Stimulated activated CD4-positive, alpha-beta T cell treated with anti-CD3 and anti-CD28 coated beads, TNF-alpha, amount 100 ng/mL, for 48 hours (primary cell): ENCODE results near the gene SIK2.

ENCODE experiments used
- DNase-seq, 3 donors: peaks; one replicate each; pipeline ENCODE4 v3.0.0-alpha.2; 2020; ENCODE audit warnings: low read depth in 3 of 3

Gene SIK2

GRCh38 chr11:111582163-111582562, 20.1 kb upstream of the SIK2 start:
- DNase-seq, result no peak

GRCh38 chr11:111582881-111583280, 19.4 kb upstream of the SIK2 start:
- no peak for DNase-seq

GRCh38 chr11:111585371-111585770, 16.9 kb upstream of the SIK2 start:
- no peak for DNase-seq

GRCh38 chr11:111586388-111586831, 15.8 kb upstream of the SIK2 start:
- no peak for DNase-seq

- DNase-seq, result no peak
Observed at GRCh38 chr11:111589114-111589513, 13.1 kb upstream of the SIK2 start.

GRCh38 chr11:111589886-111590499, 12.3 kb upstream of the SIK2 start:
- DNase-seq, result no peak

GRCh38 chr11:111591187-111591960, 10.9 kb upstream of the SIK2 start:
- no peak for DNase-seq

GRCh38 chr11:111592491-111592890, 9.8 kb upstream of the SIK2 start:
- no peak for DNase-seq

- no peak for DNase-seq
Observed at GRCh38 chr11:111596319-111596718, 5.9 kb upstream of the SIK2 start.

GRCh38 chr11:111598148-111598547, 4.1 kb upstream of the SIK2 start:
- DNase-seq, result no peak

GRCh38 chr11:111598559-111598958, 3.7 kb upstream of the SIK2 start:
- DNase-seq, result no peak

- DNase-seq, result no peak
Observed at GRCh38 chr11:111601636-111601978, 642 bp upstream of the SIK2 start.

GRCh38 chr11:111602865-111603610, 789 bp downstream of the SIK2 start:
- DNase-seq, result no peak

- DNase-seq, result no peak
Observed at GRCh38 chr11:111603611-111604130, 1.4 kb downstream of the SIK2 start.

GRCh38 chr11:111604392-111605009, 2.3 kb downstream of the SIK2 start:
- no peak for DNase-seq

GRCh38 chr11:111605681-111606080, 3.4 kb downstream of the SIK2 start:
- DNase-seq, result no peak

- no peak for DNase-seq
Observed at GRCh38 chr11:111606986-111607385, 4.7 kb downstream of the SIK2 start.

GRCh38 chr11:111607751-111608150, 5.5 kb downstream of the SIK2 start:
- no peak for DNase-seq

- no peak for DNase-seq
Observed at GRCh38 chr11:111612224-111612623, 10.0 kb downstream of the SIK2 start.

GRCh38 chr11:111617286-111617685, 15.0 kb downstream of the SIK2 start:
- DNase-seq, result no peak

GRCh38 chr11:111620518-111620917, 18.3 kb downstream of the SIK2 start:
- DNase-seq, result no peak

- no peak for DNase-seq
Observed at GRCh38 chr11:111623527-111624030, 21.3 kb downstream of the SIK2 start.
